PC-9 (cell line): ENCODE measurements around the gene VAPB. TPM values are rescaled to one million over a fixed set of nuclear protein-coding genes. Genes with fewer than 3 reads are reported as not detected.

Source experiments
- BruUV-seq: library from RNA; stranded (reverse); fragments of 400-500 nt; replicated peaks from 2 replicates; lab custom pipeline; 2021; lab: Mats Ljungman, UMichigan
- CTCF ChIA-PET: fragments of 300-600 bp; sonication (Branson Sonifier 250); formaldehyde crosslinking; loops from one replicate; lab custom pipeline; 2022; ENCODE audit warnings: antibody characterized with exemption; lab: Charles Lee
- POLR2A ChIA-PET: fragments of 300-600 bp; sonication (Branson Sonifier 250); formaldehyde crosslinking; loops from one replicate; lab custom pipeline; 2022; ENCODE audit warnings: antibody characterized with exemption; ENCODE audit not compliant: unreplicated experiment; lab: Charles Lee
- DNase-seq, 2 experiments: peaks; one replicate each; pipeline versions ENCODE4 v3.0.0 to v3.0.0-alpha.2; 2015 to 2022; ENCODE audit warnings: mixed read lengths in 1 of 2
- H2AFZ ChIP-seq: fragments of 200-600 bp; sonication (generic); 2 replicates; pipeline ENCODE4 v1.8.1; 2017; ENCODE audit warnings: antibody characterized with exemption
- H3F3A ChIP-seq: fragments of 200-600 bp; sonication (generic); 2 replicates; pipeline ENCODE4 v1.8.1; 2017; ENCODE audit warnings: antibody characterized with exemption, mild to moderate bottlenecking, low read depth; ENCODE audit not compliant: insufficient read depth
- H3K27ac ChIP-seq: fragments of 200-600 bp; sonication (generic); 2 replicates; pipeline ENCODE4 v1.6.1; 2016; ENCODE audit warnings: mixed run types
- H3K27me3 ChIP-seq: fragments of 200-600 bp; sonication (generic); 2 replicates; pipeline ENCODE4 v1.6.1; 2016; ENCODE audit warnings: low read depth, mixed run types; ENCODE audit not compliant: insufficient read depth
- H3K36me3 ChIP-seq: fragments of 200-600 bp; sonication (generic); 2 replicates; pipeline ENCODE4 v1.6.1; 2016; ENCODE audit warnings: low read depth, mixed run types
- H3K4me1 ChIP-seq: fragments of 200-600 bp; sonication (generic); replicated peaks from 2 replicates; pipeline ENCODE4 v1.6.1; 2016; ENCODE audit warnings: mixed run types; ENCODE audit not compliant: insufficient read depth
- H3K4me2 ChIP-seq: fragments of 200-600 bp; sonication (generic); 2 replicates; pipeline ENCODE4 v1.6.1; 2017; ENCODE audit warnings: mixed run types
- H3K4me3 ChIP-seq: fragments of 200-600 bp; sonication (generic); 2 replicates; pipeline ENCODE4 v1.6.1; 2016; ENCODE audit warnings: mixed run types
- H3K79me2 ChIP-seq: fragments of 200-600 bp; sonication (generic); 2 replicates; pipeline ENCODE4 v1.6.1; 2017; ENCODE audit warnings: low read depth, mixed run types
- H3K9me2 ChIP-seq: fragments of 200-600 bp; sonication (generic); 2 replicates; pipeline ENCODE4 v1.8.1; 2017; ENCODE audit warnings: mild to moderate bottlenecking; ENCODE audit not compliant: insufficient read depth
- H3K9me3 ChIP-seq: fragments of 200-600 bp; sonication (generic); 2 replicates; pipeline ENCODE4 v1.8.1; 2016; ENCODE audit warnings: low read depth; ENCODE audit not compliant: insufficient read depth
- H4K20me1 ChIP-seq: fragments of 200-600 bp; sonication (generic); 2 replicates; pipeline ENCODE4 v1.8.1; 2017; ENCODE audit not compliant: insufficient read depth
- CTCF ChIP-seq: fragments of 200-600 bp; sonication (generic); conservative IDR thresholded peaks from 2 replicates; pipeline ENCODE4 v1.6.1; 2017; ENCODE audit warnings: mixed run types, antibody characterized with exemption, mild to moderate bottlenecking, moderate library complexity
- EZH2 ChIP-seq: fragments of 200-600 bp; sonication (generic); IDR thresholded peaks from 2 replicates; pipeline ENCODE4 v1.8.0; 2017; ENCODE audit warnings: antibody characterized with exemption, low read depth
- intact Hi-C: fragments of 100-400 bp; cut with micrococcal nuclease; formaldehyde crosslinking; loops from one replicate; pipeline ENCODE4 v1.10.0; 2022; ENCODE audit not compliant: unreplicated experiment
- total RNA-seq: library from RNA; stranded (reverse); gene quantifications from 2 replicates; pipeline ENCODE4 v1.2.3, GENCODE V29; 2021

Gene VAPB
- total RNA-seq, 1 experiment from 2014 or later: 80.6 TPM

GRCh38 chr20:58497724-58498469, 108.9 kb downstream of the VAPB start:
- ChIA-PET POLR2A (no interaction called here), CTCF (interaction anchor here (0.6 to 0.7 kb wide), 2 partner anchors 34 to 52 kb away, joined by 4 to 7 read pairs; no protein-coding TSS in a partner anchor)
- no peaks in the 10 kb centered on the region for H3K79me2 ChIP-seq

GRCh38 chr20:58498470-58499068, 109.5 kb downstream of the VAPB start:
- Histone ChIP-seq H3K79me2 (no peaks in the 10 kb centered on the region), H2AFZ (no peak overlapping the region), H3K9me3 (peaks cover 3% of the 10 kb centered on the region; the same call in 1 of the 2 replicates), H3K9me2 (no peaks in the 10 kb centered on the region), H3K27me3 (no peaks in the 10 kb centered on the region), H3K4me3 (no peak overlapping the region), H3K36me3 (no peaks in the 10 kb centered on the region), H3K4me1 (no peaks in the 10 kb centered on the region), H4K20me1 (no peaks in the 10 kb centered on the region), H3K27ac (no peak overlapping the region), H3F3A (no peaks in the 10 kb centered on the region), H3K4me2 (no peak overlapping the region)
- BruUV-seq: no TSS peak
- DNase-seq: no peak
- intact Hi-C loops: no loop called here
- TF ChIP-seq EZH2 (no peak), CTCF (no peak)
- ChIA-PET CTCF (interaction anchor here (0.7 kb wide), 1 partner anchor 53 kb away, joined by 4 read pairs; no protein-coding TSS in a partner anchor), POLR2A (no interaction called here)

More at GRCh38 chr20:58497724-58498469, 108.9 kb downstream of the VAPB start:
- Histone ChIP-seq H3K9me3 (no peaks in the 10 kb centered on the region), H3K4me3 (no peak overlapping the region), H3K36me3 (no peaks in the 10 kb centered on the region), H3K27ac (no peak overlapping the region), H3K4me1 (no peaks in the 10 kb centered on the region), H3K4me2 (no peak overlapping the region), H3K9me2 (no peaks in the 10 kb centered on the region), H3K27me3 (no peaks in the 10 kb centered on the region), H4K20me1 (no peaks in the 10 kb centered on the region), H3F3A (no peaks in the 10 kb centered on the region), H2AFZ (no peak overlapping the region)
- no peak for TF ChIP-seq EZH2
- no peak for TF ChIP-seq CTCF
- intact Hi-C loops: no loop called here
- BruUV-seq: no TSS peak
- DNase-seq: no peak

GRCh38 chr20:58500256-58500655, 111.2 kb downstream of the VAPB start:
- Histone ChIP-seq H3K9me2 (no peaks in the 10 kb centered on the region), H2AFZ (no peak overlapping the region), H3K9me3 (peaks cover 3% of the 10 kb centered on the region; the same call in 1 of the 2 replicates), H3K36me3 (no peaks in the 10 kb centered on the region), H3K79me2 (no peaks in the 10 kb centered on the region), H3K4me3 (no peak overlapping the region), H3F3A (no peaks in the 10 kb centered on the region), H3K4me1 (no peaks in the 10 kb centered on the region), H3K4me2 (no peak overlapping the region), H3K27ac (no peak overlapping the region), H3K27me3 (no peaks in the 10 kb centered on the region), H4K20me1 (no peaks in the 10 kb centered on the region)
- no peak for TF ChIP-seq EZH2
- no peak for TF ChIP-seq CTCF
- no TSS peak for BruUV-seq
- CTCF ChIA-PET: no interaction called here
- POLR2A ChIA-PET: no interaction called here
- no peak for DNase-seq
- intact Hi-C loops: no loop called here

Other genes with a start within 250 kb of the VAPB start
- not detected in 2 replicates for gene ANKRD60, start 160.6 kb upstream of the VAPB start, total RNA-seq
- 22.6 and 28.9 TPM in 2 replicates for gene RAB22A, start 79.5 kb upstream of the VAPB start, total RNA-seq
- 2.4 and 3.0 TPM in 2 replicates for gene APCDD1L, start 126.2 kb downstream of the VAPB start, total RNA-seq